Measurements from ENCODE around the gene GATAD2B. TPM values are rescaled to one million over a fixed set of nuclear protein-coding genes. Genes with fewer than 3 reads are reported as not detected.
"Not testable (repeated sequence)": the region's sequence is repeated elsewhere in the genome, so short reads cannot be mapped to it uniquely, and the experiment has no call there.

Gene GATAD2B
- polyA plus RNA-seq, 3 donors, result 1.1 to 11.0 (median 2.0) TPM

DNA sequence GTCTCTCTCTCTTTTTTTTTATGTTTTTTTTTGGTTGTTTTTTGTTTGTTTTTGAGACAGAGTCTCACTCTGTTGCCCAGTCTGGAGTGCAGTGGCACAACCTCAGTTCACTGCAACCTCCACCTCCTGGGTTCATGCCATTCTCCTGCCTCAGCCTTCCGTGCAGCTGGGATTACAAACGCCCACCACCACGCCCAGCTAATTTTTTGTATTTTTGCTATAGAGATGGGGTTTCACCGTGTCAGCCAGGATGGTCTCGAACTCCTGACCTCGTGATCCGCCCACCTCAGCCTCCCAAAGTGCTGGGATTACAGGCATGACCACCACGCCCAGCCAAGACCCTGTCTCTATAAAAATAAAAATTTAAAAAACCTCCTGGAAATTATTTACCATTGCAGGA is 88.8 kb downstream of the GATAD2B start:
- H3K79me2 ChIP-seq (ENCODE audit: insufficient read depth, low read length), result peaks cover 46% of the 10 kb centered on the region
- H3K4me1 Mint-ChIP-seq, result peaks cover 23% of the 10 kb centered on the region
- not testable (repeated sequence) for H3K4me3 Mint-ChIP-seq

DNA sequence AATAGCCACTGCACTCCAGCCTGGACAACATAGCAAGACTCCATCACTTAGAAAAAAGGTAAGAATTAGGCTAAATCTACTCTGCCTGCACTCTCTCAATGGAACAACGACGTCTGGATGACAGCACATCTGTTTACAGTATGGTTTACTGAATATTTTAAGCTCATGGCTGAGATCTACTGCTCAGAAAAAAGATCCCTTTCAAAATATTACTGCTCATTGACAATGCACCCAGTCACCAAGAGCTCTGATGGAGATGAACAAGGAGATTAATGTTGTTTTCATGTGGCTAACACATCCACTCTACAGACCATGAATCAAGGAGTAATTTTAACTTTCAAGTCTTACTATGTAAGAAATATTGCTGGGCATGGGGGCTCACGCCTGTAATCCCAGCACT is 89.6 kb downstream of the GATAD2B start:
- Mint-ChIP-seq H3K27me3 (ENCODE audit: low read depth in 3 of 3) (no peaks in the 10 kb centered on the region), H3K4me3 (no peak overlapping the region)

More for the DNA sequence above, 88.8 kb downstream of the GATAD2B start:
- H3K9me3 ChIP-seq (replicated peaks in 1 of 2; ENCODE audit: control insufficient read depth in 1 of 2, insufficient read depth in 1 of 2, low read length in 2 of 2); intact Hi-C loops (cut with micrococcal nuclease); H2AFZ ChIP-seq (ENCODE audit: insufficient read depth, low read depth, low read length, poor library complexity, severe bottlenecking); H3K27me3 Mint-ChIP-seq (ENCODE audit: low read depth in 3 of 3); H3K27me3 ChIP-seq (ENCODE audit: control insufficient read depth in 2 of 2, insufficient read depth in 2 of 2, low read length in 2 of 2); H3K4me3 ChIP-seq (replicated peaks in 1 of 3; ENCODE audit: low read depth in 2 of 3, low read length in 3 of 3); H3K9ac ChIP-seq (ENCODE audit: insufficient read depth, low read length, poor library complexity, severe bottlenecking); H3K27ac ChIP-seq (ENCODE audit: low read depth in 1 of 2, low read length in 2 of 2); H3K4me2 ChIP-seq (replicated peaks; ENCODE audit: extremely low read depth, low read length, poor library complexity, severe bottlenecking); DNase-seq; H3K9me3 Mint-ChIP-seq: not testable (repeated sequence)
- H3K4me1 ChIP-seq (ENCODE audit: control insufficient read depth in 1 of 2, insufficient read depth in 2 of 2, low read length in 2 of 2), result peaks cover 11 to 14% of the 10 kb centered on the region in 2 donors
- peaks cover 62% of the 10 kb centered on the region for H4K20me1 ChIP-seq (ENCODE audit: insufficient read depth, low read length)
- Mint-ChIP-seq H3K27ac (peak overlapping the region in 1 of 7 donors; percentile 32), H3K36me3 (peaks cover 16 to 31% of the 10 kb centered on the region in 2 donors)
- H3K36me3 ChIP-seq (replicated peaks in 1 of 2; ENCODE audit: control insufficient read depth in 1 of 2, insufficient read depth in 2 of 2, low read length in 2 of 2), result peaks cover 0 to 13% of the 10 kb centered on the region in 2 donors
- WGBS (ENCODE audit: insufficient coverage), result no CpG with 5 or more reads among the region's 8 CpGs

More for the DNA sequence above, 89.6 kb downstream of the GATAD2B start:
- Histone ChIP-seq H4K20me1 (ENCODE audit: insufficient read depth, low read length) (peaks cover 58% of the 10 kb centered on the region), H3K36me3 (replicated peaks in 1 of 2; ENCODE audit: control insufficient read depth in 1 of 2, insufficient read depth in 2 of 2, low read length in 2 of 2) (peaks cover 2 to 21% of the 10 kb centered on the region in 2 donors), H3K9me3 (replicated peaks in 1 of 2; ENCODE audit: control insufficient read depth in 1 of 2, insufficient read depth in 1 of 2, low read length in 2 of 2) (no peaks in the 10 kb centered on the region), H3K27ac (ENCODE audit: low read depth in 1 of 2, low read length in 2 of 2) (no peak overlapping the region), H3K4me3 (replicated peaks in 1 of 3; ENCODE audit: low read depth in 2 of 3, low read length in 3 of 3) (no peak overlapping the region), H3K4me2 (replicated peaks; ENCODE audit: extremely low read depth, low read length, poor library complexity, severe bottlenecking) (no peak overlapping the region), H2AFZ (ENCODE audit: insufficient read depth, low read depth, low read length, poor library complexity, severe bottlenecking) (no peak overlapping the region), H3K79me2 (ENCODE audit: insufficient read depth, low read length) (peaks cover 46% of the 10 kb centered on the region), H3K4me1 (ENCODE audit: control insufficient read depth in 1 of 2, insufficient read depth in 2 of 2, low read length in 2 of 2) (peaks cover 11 to 14% of the 10 kb centered on the region in 2 donors), H3K27me3 (ENCODE audit: control insufficient read depth in 2 of 2, insufficient read depth in 2 of 2, low read length in 2 of 2) (no peaks in the 10 kb centered on the region), H3K9ac (ENCODE audit: insufficient read depth, low read length, poor library complexity, severe bottlenecking) (no peak overlapping the region)
- peaks cover 17 to 31% of the 10 kb centered on the region in 2 donors for H3K36me3 Mint-ChIP-seq
- TF ChIP-seq, protein P1, sequence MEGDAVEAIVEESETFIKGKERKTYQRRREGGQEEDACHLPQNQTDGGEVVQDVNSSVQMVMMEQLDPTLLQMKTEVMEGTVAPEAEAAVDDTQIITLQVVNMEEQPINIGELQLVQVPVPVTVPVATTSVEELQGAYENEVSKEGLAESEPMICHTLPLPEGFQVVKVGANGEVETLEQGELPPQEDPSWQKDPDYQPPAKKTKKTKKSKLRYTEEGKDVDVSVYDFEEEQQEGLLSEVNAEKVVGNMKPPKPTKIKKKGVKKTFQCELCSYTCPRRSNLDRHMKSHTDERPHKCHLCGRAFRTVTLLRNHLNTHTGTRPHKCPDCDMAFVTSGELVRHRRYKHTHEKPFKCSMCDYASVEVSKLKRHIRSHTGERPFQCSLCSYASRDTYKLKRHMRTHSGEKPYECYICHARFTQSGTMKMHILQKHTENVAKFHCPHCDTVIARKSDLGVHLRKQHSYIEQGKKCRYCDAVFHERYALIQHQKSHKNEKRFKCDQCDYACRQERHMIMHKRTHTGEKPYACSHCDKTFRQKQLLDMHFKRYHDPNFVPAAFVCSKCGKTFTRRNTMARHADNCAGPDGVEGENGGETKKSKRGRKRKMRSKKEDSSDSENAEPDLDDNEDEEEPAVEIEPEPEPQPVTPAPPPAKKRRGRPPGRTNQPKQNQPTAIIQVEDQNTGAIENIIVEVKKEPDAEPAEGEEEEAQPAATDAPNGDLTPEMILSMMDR (IDR thresholded peaks at IDR 0.05), result no peak
- WGBS (ENCODE audit: insufficient coverage), result no CpG with 5 or more reads among the region's 3 CpGs
- intact Hi-C loops (cut with micrococcal nuclease), result no loop called here
- H3K27ac Mint-ChIP-seq, result peak overlapping the region in 1 of 7 donors; percentile 51
- H3K9me3 Mint-ChIP-seq, result no peaks in the 10 kb centered on the region
- no peak for DNase-seq
- peaks cover 19% of the 10 kb centered on the region for H3K4me1 Mint-ChIP-seq

All from CD14-positive monocyte (primary cell).